HL-60 (cell line): ENCODE data around the gene BCL2A1.

Source experiments
- CTCF ChIP-seq: IDR thresholded peaks from one replicate; pipeline ENCODE4 v1.5.1; 2011; ENCODE audit warnings: low read length, control low read depth, inconsistent platforms; ENCODE audit not compliant: insufficient read depth
- POLR2AphosphoS5 ChIP-seq: IDR thresholded peaks from 2 replicates; pipeline ENCODE4 v1.6.1; 2012; ENCODE audit warnings: low read depth

GRCh38 chr15:79969146-79969545, 1.9 kb downstream of the BCL2A1 start:
- no peak for TF ChIP-seq POLR2AphosphoS5
- TF ChIP-seq CTCF = no peak
